HG03342 (cell line): ENCODE data around the gene SLC7A6.
A peak's percentile ranks its signal among the peaks of the same experiment; 100 is the strongest.

Experiments
- ATAC-seq: cut with Tn5 transposase; IDR thresholded peaks from one replicate; pipeline ENCODE4 v1.9.1; 2021; ENCODE audit warnings: mild to moderate bottlenecking, moderate library complexity; ENCODE audit not compliant: unreplicated experiment

The SLC7A6 gene

GRCh38 chr16:68298907-68299561 lies 34.7 kb downstream of the SLC7A6 start:
- no peak for ATAC-seq

GRCh38 chr16:68299571-68300453 lies 35.5 kb downstream of the SLC7A6 start:
- ATAC-seq: no peak

GRCh38 chr16:68300734-68301459 lies 36.6 kb downstream of the SLC7A6 start:
- no peak for ATAC-seq

GRCh38 chr16:68306633-68307032 lies 42.3 kb downstream of the SLC7A6 start:
- no peak for ATAC-seq

GRCh38 chr16:68309799-68310198 lies 45.5 kb downstream of the SLC7A6 start:
- no peak for ATAC-seq

GRCh38 chr16:68310437-68310773 lies 46.1 kb downstream of the SLC7A6 start:
- ATAC-seq: no peak

GRCh38 chr16:68310774-68311511 lies 46.6 kb downstream of the SLC7A6 start, which contains the start of the genes PRMT7 and SLC7A6OS:
Gene PRMT7, plus strand, starts transcription at chr16:68311019. Its CDS starts 4,961 bp downstream, at chr16:68315980.
Gene SLC7A6OS, minus strand, starts transcription at chr16:68310946. Its CDS starts 20 bp downstream, at chr16:68310926.
- ATAC-seq: peak; percentile 97

GRCh38 chr16:68313116-68313515 lies 48.8 kb downstream of the SLC7A6 start:
- no peak for ATAC-seq

GRCh38 chr16:68319185-68319908 lies 55.0 kb downstream of the SLC7A6 start:
- ATAC-seq: no peak

GRCh38 chr16:68324336-68324735 lies 60.0 kb downstream of the SLC7A6 start:
- no peak for ATAC-seq

- no peak for ATAC-seq
Measured at GRCh38 chr16:68324780-68325357, 60.5 kb downstream of the SLC7A6 start.

GRCh38 chr16:68328151-68328859 lies 64.0 kb downstream of the SLC7A6 start:
- ATAC-seq: peak; percentile 65

- no peak for ATAC-seq
Measured at GRCh38 chr16:68328860-68329390, 64.6 kb downstream of the SLC7A6 start.

GRCh38 chr16:68331879-68332410 lies 67.6 kb downstream of the SLC7A6 start:
- no peak for ATAC-seq

GRCh38 chr16:68332411-68333121 lies 68.2 kb downstream of the SLC7A6 start:
- no peak for ATAC-seq

- ATAC-seq: no peak
Measured at GRCh38 chr16:68335175-68335574, 70.8 kb downstream of the SLC7A6 start.

- no peak for ATAC-seq
Measured at GRCh38 chr16:68338326-68339119, 74.2 kb downstream of the SLC7A6 start.
